HepG2 (cell line): Measurements from ENCODE around the gene CKAP5. TPM values are rescaled to one million over a fixed set of nuclear protein-coding genes. Genes with fewer than 3 reads are reported as not detected.

ENCODE experiments used
- ATAC-seq: fragments of 200-7000 bp; cut with Tn5 transposase; 3 replicates; pipeline ENCODE4 v1.9.1; 2020; ENCODE audit warnings: mild to moderate bottlenecking, moderate library complexity
- BruUV-seq: library from RNA; stranded (reverse); fragments of 400-500 nt; replicated peaks from 2 replicates; lab custom pipeline; 2021; lab: Mats Ljungman, UMichigan
- CTCF ChIA-PET: fragments of 300-600 bp; formaldehyde crosslinking; extraction: SDS; loops from one replicate; lab custom pipeline; 2021; ENCODE audit warnings: low total read pairs, inconsistent platforms, low intra/inter-chr PET ratio; lab: Yijun Ruan, JAX
- POLR2A ChIA-PET: fragments of 350-600 bp; sonication (Branson Sonifier 250); formaldehyde crosslinking; loops from one replicate; lab custom pipeline; 2020; ENCODE audit warnings: antibody characterized with exemption, inconsistent platforms; lab: Yijun Ruan, JAX
- DNase-seq: peaks from one replicate; pipeline ENCODE4 v3.0.0-alpha.2; 2015; ENCODE audit warnings: low spot score
- FAIRE-seq: peaks from 3 replicates; lab custom pipeline; 2011; peaks lifted over from hg19 to GRCh38; lab: Jason Lieb, UNC
- H2AFZ ChIP-seq: one replicate; pipeline ENCODE4 v1.6.1; 2011; ENCODE audit warnings: low read length, inconsistent platforms
- H3K27ac ChIP-seq: fragments of 300-600 bp; 3 replicates; pipeline ENCODE4 v1.8.0; 2011; ENCODE audit warnings: mixed run types, mild to moderate bottlenecking, mixed read lengths, low read length, inconsistent platforms; ENCODE audit not compliant: insufficient read depth; ENCODE audit errors: extremely low read length
- H3K27me3 ChIP-seq, 2 experiments: fragments of 200-600 bp in 1 of 2; 2 replicates in 1 of 2; 3 replicates in 1 of 2; pipeline versions ENCODE4 v1.6.0 to v1.8.0; 2011; ENCODE audit warnings: low read length in 2 of 2, mild to moderate bottlenecking in 2 of 2, moderate library complexity in 2 of 2, inconsistent platforms in 1 of 2; ENCODE audit not compliant: insufficient read depth in 2 of 2, control insufficient read depth in 1 of 2
- H3K36me3 ChIP-seq, 2 experiments: fragments of 200-600 bp in 1 of 2; replicated peaks in 1 of 2; 2 replicates in 1 of 2; 3 replicates in 1 of 2; pipeline versions ENCODE4 v1.5.1 to v1.8.0; 2011; ENCODE audit warnings: low read length in 2 of 2, inconsistent platforms in 1 of 2; ENCODE audit not compliant: insufficient read depth in 2 of 2, control insufficient read depth in 1 of 2
- H3K4me1 ChIP-seq: 2 replicates; pipeline ENCODE4 v1.5.1; 2012; ENCODE audit warnings: low read length, inconsistent platforms; ENCODE audit not compliant: insufficient read depth
- H3K4me2 ChIP-seq: 2 replicates; pipeline ENCODE4 v1.6.0; 2011; ENCODE audit warnings: low read depth, low read length, inconsistent platforms
- H3K4me3 ChIP-seq, 3 experiments: fragments of 200-600 bp in 1 of 3; sonication (generic), shearing (Covaris generic) in 1 of 3; replicated peaks in 1 of 3; 2 replicates each; pipeline ENCODE4 v1.5.1; 2011 to 2016; ENCODE audit warnings: low read length in 3 of 3, inconsistent platforms in 2 of 3, low read depth in 2 of 3, mild to moderate bottlenecking in 2 of 3, control low read depth in 1 of 3, mixed read lengths in 1 of 3; ENCODE audit not compliant: insufficient read depth in 1 of 3
- H3K79me2 ChIP-seq: one replicate; pipeline ENCODE4 v1.6.1; 2011; ENCODE audit warnings: low read length, inconsistent platforms; ENCODE audit not compliant: insufficient read depth
- H3K9ac ChIP-seq: 2 replicates; pipeline ENCODE4 v1.6.0; 2011; ENCODE audit warnings: mild to moderate bottlenecking, low read depth, low read length, inconsistent platforms; ENCODE audit not compliant: insufficient read depth
- H3K9me3 ChIP-seq: 2 replicates; pipeline ENCODE4 v1.5.1; 2012; ENCODE audit warnings: mild to moderate bottlenecking, low read length
- H4K20me1 ChIP-seq: 2 replicates; pipeline ENCODE4 v1.6.0; 2011; ENCODE audit warnings: inconsistent platforms, mild to moderate bottlenecking, low read length, moderate library complexity; ENCODE audit not compliant: insufficient read depth
- CBFB ChIP-seq: sonication (generic); formaldehyde crosslinking; IDR thresholded peaks from 2 replicates; pipeline ENCODE4 v1.4.0; 2020; ENCODE audit warnings: missing genetic modification reagents
- FOXA3 ChIP-seq: IDR thresholded peaks from 2 replicates; pipeline ENCODE4 v1.6.1; 2016; ENCODE audit warnings: missing genetic modification reagents, missing compliant biosample characterization
- GATA4 ChIP-seq: sonication (generic); IDR thresholded peaks from 2 replicates; pipeline ENCODE4 v1.6.1; 2016; ENCODE audit warnings: antibody characterized with exemption, low read depth, borderline replicate concordance
- HNRNPH1 ChIP-seq: fragments of 200-400 bp; formaldehyde crosslinking; optimal IDR thresholded peaks from 2 replicates; pipeline ENCODE3; 2017; ENCODE audit warnings: mild to moderate bottlenecking, low read depth, low read length
- KAT2B ChIP-seq: fragments of 150-350 bp; IDR thresholded peaks from 2 replicates; pipeline ENCODE4 v1.6.1; 2014; ENCODE audit warnings: low read depth, low read length, borderline replicate concordance
- MAF1 ChIP-seq: sonication (generic); formaldehyde crosslinking; IDR thresholded peaks from 2 replicates; pipeline ENCODE4 v1.5.0; 2020; ENCODE audit warnings: missing genetic modification reagents, borderline replicate concordance
- MYC ChIP-seq: sonication (generic); formaldehyde crosslinking; IDR thresholded peaks from 2 replicates; pipeline ENCODE4 v1.9.0; 2021; ENCODE audit warnings: missing genetic modification reagents, borderline replicate concordance
- PLRG1 ChIP-seq: fragments of 450-650 bp; conservative IDR thresholded peaks from 2 replicates; pipeline ENCODE4 v1.6.1; 2016
- REL ChIP-seq: sonication (generic); formaldehyde crosslinking; conservative IDR thresholded peaks from 2 replicates; pipeline ENCODE4 v1.8.0; 2022; ENCODE audit warnings: mild to moderate bottlenecking, missing genetic modification reagents, moderate library complexity
- SAP130 ChIP-seq: IDR thresholded peaks from 2 replicates; pipeline ENCODE4 v1.6.1; 2016; ENCODE audit warnings: low read depth
- SMC3 ChIP-seq: IDR thresholded peaks from 2 replicates; pipeline ENCODE4 v1.6.1; 2011; ENCODE audit warnings: low read length, improper control_type of control experiment
- STAG1 ChIP-seq: sonication (generic); formaldehyde crosslinking; IDR thresholded peaks from 2 replicates; pipeline ENCODE4 v1.4.0; 2020; ENCODE audit warnings: missing genetic modification reagents
- ZNF121 ChIP-seq: sonication (generic); formaldehyde crosslinking; IDR thresholded peaks from 2 replicates; pipeline ENCODE4 v1.5.0; 2020; ENCODE audit warnings: mild to moderate bottlenecking, missing genetic modification reagents
- ZNF224 ChIP-seq: sonication (generic); formaldehyde crosslinking; IDR thresholded peaks from 2 replicates; pipeline ENCODE4 v1.5.0; 2020; ENCODE audit warnings: mild to moderate bottlenecking, missing genetic modification reagents
- ZNF296 ChIP-seq: sonication (generic); formaldehyde crosslinking; conservative IDR thresholded peaks from 2 replicates; pipeline ENCODE4 v1.5.0; 2020; ENCODE audit warnings: mild to moderate bottlenecking, missing genetic modification reagents
- ZNF329 ChIP-seq: sonication (generic); formaldehyde crosslinking; IDR thresholded peaks from 2 replicates; pipeline ENCODE4 v1.9.0; 2021; ENCODE audit warnings: low read depth, mild to moderate bottlenecking, missing genetic modification reagents
- ZNF562 ChIP-seq: sonication (generic); formaldehyde crosslinking; IDR thresholded peaks from 2 replicates; pipeline ENCODE4 v1.8.0; 2022; ENCODE audit warnings: missing genetic modification reagents, borderline replicate concordance
- ZSCAN22 ChIP-seq: sonication (generic); formaldehyde crosslinking; IDR thresholded peaks from 2 replicates; pipeline ENCODE4 v1.4.0; 2020; ENCODE audit warnings: mild to moderate bottlenecking, missing genetic modification reagents
- WGBS: methylation state at CpG from one replicate; pipeline ENCODE4 v1.1.6; 2017; ENCODE audit warnings: low lambda C conversion rate; 5-methylcytosine and 5-hydroxymethylcytosine counted together
- in situ Hi-C: cut with HindIII; loops from 2 replicates; pipeline ENCODE4 v1.10.0; 2017; ENCODE audit warnings: low pct_unique_long_range_greater_than_20kb; ENCODE audit not compliant: extremely low pct_ligation_motif_present
- intact Hi-C: fragments of 100-400 bp; cut with micrococcal nuclease; formaldehyde crosslinking; loops from one replicate; pipeline ENCODE4 v1.10.0; 2022; ENCODE audit not compliant: unreplicated experiment
- polyA plus RNA-seq, 8 experiments: library from polyadenylated mRNA; depleted of rRNA in 3 of 8; stranded (reverse) in 7 of 8; unstranded in 1 of 8; fragments of >200 nt; fragmentation: Illumina TruSeq in 4 of 8; extraction: Trizol in 4 of 8; gene quantifications; 2 replicates each; pipeline versions ENCODE4 v1.2.1 to v1.2.3, GENCODE V29; 2011 to 2016; ENCODE audit warnings: low read depth in 4 of 8, missing spikeins in 1 of 8, mixed read lengths in 1 of 8; ENCODE audit not compliant: insufficient read depth in 1 of 8
- total RNA-seq, 5 experiments: library from RNA; depleted of rRNA; stranded (reverse); fragments of >200 nt; fragmentation: Illumina TruSeq; extraction: Trizol; gene quantifications; 2 replicates each; pipeline ENCODE4 v1.2.3, GENCODE V29; 2016; ENCODE audit warnings: low read depth in 1 of 5
- TF ChIP-seq, protein P1 (sequence below): fragments of 450-650 bp; IDR thresholded peaks from 2 replicates; pipeline ENCODE4 v1.6.1; 2017; ENCODE audit warnings: mild to moderate bottlenecking
- TF ChIP-seq, protein P2 (sequence below): sonication (generic); formaldehyde crosslinking; IDR thresholded peaks from 2 replicates; pipeline ENCODE4 v1.4.0; 2020; ENCODE audit warnings: mild to moderate bottlenecking, missing genetic modification reagents, borderline replicate concordance
- TF ChIP-seq, protein P3 (sequence below): sonication (generic); formaldehyde crosslinking; IDR thresholded peaks from 2 replicates; pipeline ENCODE4 v1.9.0; 2022; ENCODE audit warnings: low read depth, missing genetic modification reagents

Gene CKAP5
- total and polyA plus RNA-seq, 2 of the 13 experiments (the other 11 are each of a cell fraction or from before 2014, with no cell fraction given): 79.2 to 103 TPM

DNA sequence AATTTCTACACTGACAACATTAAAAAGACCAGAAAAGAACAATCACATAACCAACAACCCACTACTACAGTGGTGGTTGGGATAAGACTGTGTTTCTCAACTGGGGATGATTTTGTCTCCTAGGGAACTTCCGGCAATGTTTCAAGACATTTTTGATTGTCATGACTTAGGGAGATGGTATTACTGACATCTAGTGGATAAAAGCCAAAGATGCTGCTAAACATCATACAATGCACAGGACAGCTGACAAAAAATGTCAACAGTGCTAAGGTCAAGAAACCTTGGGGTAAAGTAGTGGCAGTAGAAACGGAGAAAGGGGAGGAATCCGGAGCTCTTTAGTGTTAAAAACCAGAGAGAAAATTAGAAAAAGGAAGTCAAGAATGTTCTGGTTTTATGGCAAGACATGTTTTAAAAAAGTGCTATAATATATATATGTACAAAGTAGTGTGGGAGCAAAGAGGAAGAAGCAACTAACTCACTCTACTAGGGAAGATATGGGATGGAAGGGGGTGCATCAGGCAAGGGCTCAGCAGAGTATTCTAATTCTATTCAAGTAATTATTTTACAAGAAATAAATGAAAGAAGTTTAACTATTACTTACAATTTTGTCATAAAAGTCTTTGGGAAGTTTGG lies 37.2 kb downstream of the CKAP5 start:
- intact Hi-C loops: no loop called here
- CTCF ChIA-PET: no interaction called here
- FAIRE-seq: peak; percentile 83
- TF ChIP-seq ZNF329 (CRISPR knock-in tag) (no peak), KAT2B (no peak), ZNF296 (CRISPR knock-in tag) (no peak), ZSCAN22 (CRISPR knock-in tag) (no peak), FOXA3 (0 out of 2 replicates have a peak, but pooled peaks have one; percentile 8), GATA4 (no peak), PLRG1 (no peak), CBFB (CRISPR knock-in tag) (no peak), SMC3 (0 out of 2 replicates have a peak, but pooled peaks have one; percentile 5), HNRNPH1 (no peak), MAF1 (CRISPR knock-in tag) (no peak), MYC (no peak), ZNF224 (CRISPR knock-in tag) (no peak), ZNF562 (CRISPR knock-in tag) (no peak), ZNF121 (no peak), STAG1 (peak; percentile 55), REL (CRISPR knock-in tag) (no peak), SAP130 (CRISPR knock-in tag) (peak; percentile 46; the same call in 1 of the 2 replicates)
- TF ChIP-seq, protein P1, sequence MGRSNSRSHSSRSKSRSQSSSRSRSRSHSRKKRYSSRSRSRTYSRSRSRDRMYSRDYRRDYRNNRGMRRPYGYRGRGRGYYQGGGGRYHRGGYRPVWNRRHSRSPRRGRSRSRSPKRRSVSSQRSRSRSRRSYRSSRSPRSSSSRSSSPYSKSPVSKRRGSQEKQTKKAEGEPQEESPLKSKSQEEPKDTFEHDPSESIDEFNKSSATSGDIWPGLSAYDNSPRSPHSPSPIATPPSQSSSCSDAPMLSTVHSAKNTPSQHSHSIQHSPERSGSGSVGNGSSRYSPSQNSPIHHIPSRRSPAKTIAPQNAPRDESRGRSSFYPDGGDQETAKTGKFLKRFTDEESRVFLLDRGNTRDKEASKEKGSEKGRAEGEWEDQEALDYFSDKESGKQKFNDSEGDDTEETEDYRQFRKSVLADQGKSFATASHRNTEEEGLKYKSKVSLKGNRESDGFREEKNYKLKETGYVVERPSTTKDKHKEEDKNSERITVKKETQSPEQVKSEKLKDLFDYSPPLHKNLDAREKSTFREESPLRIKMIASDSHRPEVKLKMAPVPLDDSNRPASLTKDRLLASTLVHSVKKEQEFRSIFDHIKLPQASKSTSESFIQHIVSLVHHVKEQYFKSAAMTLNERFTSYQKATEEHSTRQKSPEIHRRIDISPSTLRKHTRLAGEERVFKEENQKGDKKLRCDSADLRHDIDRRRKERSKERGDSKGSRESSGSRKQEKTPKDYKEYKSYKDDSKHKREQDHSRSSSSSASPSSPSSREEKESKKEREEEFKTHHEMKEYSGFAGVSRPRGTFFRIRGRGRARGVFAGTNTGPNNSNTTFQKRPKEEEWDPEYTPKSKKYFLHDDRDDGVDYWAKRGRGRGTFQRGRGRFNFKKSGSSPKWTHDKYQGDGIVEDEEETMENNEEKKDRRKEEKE: no peak
- TF ChIP-seq, protein P2, sequence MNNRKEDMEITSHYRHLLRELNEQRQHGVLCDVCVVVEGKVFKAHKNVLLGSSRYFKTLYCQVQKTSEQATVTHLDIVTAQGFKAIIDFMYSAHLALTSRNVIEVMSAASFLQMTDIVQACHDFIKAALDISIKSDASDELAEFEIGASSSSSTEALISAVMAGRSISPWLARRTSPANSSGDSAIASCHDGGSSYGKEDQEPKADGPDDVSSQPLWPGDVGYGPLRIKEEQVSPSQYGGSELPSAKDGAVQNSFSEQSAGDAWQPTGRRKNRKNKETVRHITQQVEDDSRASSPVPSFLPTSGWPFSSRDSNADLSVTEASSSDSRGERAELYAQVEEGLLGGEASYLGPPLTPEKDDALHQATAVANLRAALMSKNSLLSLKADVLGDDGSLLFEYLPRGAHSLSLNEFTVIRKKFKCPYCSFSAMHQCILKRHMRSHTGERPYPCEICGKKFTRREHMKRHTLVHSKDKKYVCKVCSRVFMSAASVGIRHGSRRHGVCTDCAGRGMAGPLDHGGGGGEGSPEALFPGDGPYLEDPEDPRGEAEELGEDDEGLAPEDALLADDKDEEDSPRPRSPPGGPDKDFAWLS (CRISPR knock-in tag): no peak
- TF ChIP-seq, protein P3, sequence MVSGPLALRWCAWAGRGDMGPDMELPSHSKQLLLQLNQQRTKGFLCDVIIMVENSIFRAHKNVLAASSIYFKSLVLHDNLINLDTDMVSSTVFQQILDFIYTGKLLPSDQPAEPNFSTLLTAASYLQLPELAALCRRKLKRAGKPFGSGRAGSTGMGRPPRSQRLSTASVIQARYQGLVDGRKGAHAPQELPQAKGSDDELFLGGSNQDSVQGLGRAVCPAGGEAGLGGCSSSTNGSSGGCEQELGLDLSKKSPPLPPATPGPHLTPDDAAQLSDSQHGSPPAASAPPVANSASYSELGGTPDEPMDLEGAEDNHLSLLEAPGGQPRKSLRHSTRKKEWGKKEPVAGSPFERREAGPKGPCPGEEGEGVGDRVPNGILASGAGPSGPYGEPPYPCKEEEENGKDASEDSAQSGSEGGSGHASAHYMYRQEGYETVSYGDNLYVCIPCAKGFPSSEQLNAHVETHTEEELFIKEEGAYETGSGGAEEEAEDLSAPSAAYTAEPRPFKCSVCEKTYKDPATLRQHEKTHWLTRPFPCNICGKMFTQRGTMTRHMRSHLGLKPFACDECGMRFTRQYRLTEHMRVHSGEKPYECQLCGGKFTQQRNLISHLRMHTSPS (CRISPR knock-in tag): no peak

More for the DNA sequence above, 37.2 kb downstream of the CKAP5 start:
- BruUV-seq: no TSS peak
- no peak overlapping the region for H2AFZ ChIP-seq
- H3K4me3 ChIP-seq: no peak overlapping the region
- H3K27me3 ChIP-seq: no peaks in the 10 kb centered on the region
- in situ Hi-C loops: no loop called here
- H3K4me1 ChIP-seq: no peaks in the 10 kb centered on the region
- H3K27ac ChIP-seq: no peak overlapping the region
- POLR2A ChIA-PET: no interaction called here
- H3K9ac ChIP-seq: no peak overlapping the region
- ATAC-seq: peak; percentile 77
- DNase-seq: peak; percentile 25
- H3K36me3 ChIP-seq: peaks cover 13 to 65% of the 10 kb centered on the region in 2 experiments; a peak in 4 of 5 replicates
- H3K4me2 ChIP-seq: no peak overlapping the region
- WGBS: 80% methylated on average over 3 of the region's 3 CpGs
- H4K20me1 ChIP-seq: no peaks in the 10 kb centered on the region
- H3K9me3 ChIP-seq: no peaks in the 10 kb centered on the region
- H3K79me2 ChIP-seq: no peaks in the 10 kb centered on the region
